CD14-positive monocyte (primary cell): Measurements from ENCODE around the gene ARHGAP21. TPM values are rescaled to one million over a fixed set of nuclear protein-coding genes. Genes with fewer than 3 reads are reported as not detected.

Experiments
- DNase-seq, 3 donors: peaks; one replicate each; pipeline ENCODE4 v3.0.0-alpha.2; 2011 to 2022
- H2AFZ ChIP-seq: 2 replicates; pipeline ENCODE4 v1.6.0; 2012; ENCODE audit warnings: mild to moderate bottlenecking, low read depth, low read length, inconsistent platforms; ENCODE audit not compliant: insufficient read depth, poor library complexity, severe bottlenecking
- H3K27ac ChIP-seq, 2 donors: 1 replicate in 1 of 2; 2 replicates in 1 of 2; pipeline ENCODE4 v1.5.1; 2012 to 2013; ENCODE audit warnings: low read length in 2 of 2, control low read depth in 1 of 2, inconsistent platforms in 1 of 2, low read depth in 1 of 2, mild to moderate bottlenecking in 1 of 2
- H3K27me3 ChIP-seq, 2 donors: one replicate each; pipeline versions ENCODE4 v1.6.0 to v1.6.1; 2011 to 2013; ENCODE audit warnings: low read length in 2 of 2; ENCODE audit not compliant: control insufficient read depth in 2 of 2, insufficient read depth in 2 of 2
- H3K36me3 ChIP-seq, 2 donors: replicated peaks in 1 of 2; 1 replicate in 1 of 2; 2 replicates in 1 of 2; pipeline versions ENCODE4 v1.5.1 to v1.6.1; 2012 to 2013; ENCODE audit warnings: low read length in 2 of 2, control low read depth in 1 of 2, inconsistent platforms in 1 of 2, mild to moderate bottlenecking in 1 of 2; ENCODE audit not compliant: insufficient read depth in 2 of 2, control insufficient read depth in 1 of 2
- H3K4me1 ChIP-seq, 2 donors: 1 replicate in 1 of 2; 2 replicates in 1 of 2; pipeline versions ENCODE4 v1.5.1 to v1.6.1; 2012 to 2013; ENCODE audit warnings: low read length in 2 of 2, control low read depth in 1 of 2, inconsistent platforms in 1 of 2, mild to moderate bottlenecking in 1 of 2, moderate library complexity in 1 of 2; ENCODE audit not compliant: insufficient read depth in 2 of 2, control insufficient read depth in 1 of 2
- H3K4me2 ChIP-seq: replicated peaks from 2 replicates; pipeline ENCODE3; 2012; ENCODE audit warnings: low read length, moderate library complexity, mild to moderate bottlenecking; ENCODE audit not compliant: poor library complexity, severe bottlenecking; ENCODE audit errors: extremely low read depth
- H3K4me3 ChIP-seq, 3 experiments: fragments of 200-600 bp in 1 of 3; sonication (generic) in 1 of 3; replicated peaks in 1 of 3; 1 replicate in 2 of 3; 2 replicates in 1 of 3; pipeline ENCODE4 v1.5.1; 2011 to 2013; ENCODE audit warnings: low read length in 3 of 3, mild to moderate bottlenecking in 3 of 3, control low read depth in 2 of 3, low read depth in 2 of 3, inconsistent platforms in 1 of 3, moderate library complexity in 1 of 3
- H3K79me2 ChIP-seq: 2 replicates; pipeline ENCODE4 v1.6.0; 2012; ENCODE audit warnings: mild to moderate bottlenecking, control low read depth, inconsistent platforms, low read length, moderate library complexity; ENCODE audit not compliant: insufficient read depth
- H3K9ac ChIP-seq: 2 replicates; pipeline ENCODE4 v1.6.0; 2017; ENCODE audit warnings: low read length, mild to moderate bottlenecking; ENCODE audit not compliant: insufficient read depth, poor library complexity, severe bottlenecking
- H3K9me3 ChIP-seq, 2 donors: replicated peaks in 1 of 2; 1 replicate in 1 of 2; 2 replicates in 1 of 2; pipeline versions ENCODE4 v1.5.1 to v1.6.1; 2012 to 2013; ENCODE audit warnings: low read length in 2 of 2, control low read depth in 1 of 2; ENCODE audit not compliant: control insufficient read depth in 1 of 2, insufficient read depth in 1 of 2
- H4K20me1 ChIP-seq: 2 replicates; pipeline ENCODE4 v1.6.0; 2012; ENCODE audit warnings: mild to moderate bottlenecking, low read length, control low read depth, moderate library complexity; ENCODE audit not compliant: insufficient read depth
- H3K27ac Mint-ChIP-seq, 7 donors: one replicate each; pipeline ENCODE4 v1.8.0; 2020; ENCODE audit warnings: mild to moderate bottlenecking in 7 of 7, mixed read lengths in 7 of 7, moderate library complexity in 6 of 7, inconsistent platforms in 2 of 7
- H3K27me3 Mint-ChIP-seq, 3 donors: one replicate each; pipeline ENCODE4 v1.8.0; 2021 to 2022; ENCODE audit warnings: low read depth in 3 of 3, mild to moderate bottlenecking in 3 of 3, mixed read lengths in 3 of 3, moderate library complexity in 3 of 3, inconsistent platforms in 1 of 3
- H3K36me3 Mint-ChIP-seq, 2 donors: one replicate each; pipeline ENCODE4 v1.8.0; 2020; ENCODE audit warnings: mixed read lengths in 2 of 2, inconsistent platforms in 1 of 2, mild to moderate bottlenecking in 1 of 2
- H3K4me1 Mint-ChIP-seq: one replicate; pipeline ENCODE4 v1.8.0; 2020; ENCODE audit warnings: mild to moderate bottlenecking, mixed read lengths
- H3K4me3 Mint-ChIP-seq, 2 donors: one replicate each; pipeline ENCODE4 v1.8.0; 2020; ENCODE audit warnings: mild to moderate bottlenecking in 2 of 2, mixed read lengths in 2 of 2, moderate library complexity in 1 of 2
- H3K9me3 Mint-ChIP-seq, 7 donors: one replicate each; pipeline ENCODE4 v1.8.0; 2020 to 2022; ENCODE audit warnings: mixed read lengths in 7 of 7, mild to moderate bottlenecking in 6 of 7, moderate library complexity in 6 of 7, inconsistent platforms in 2 of 7
- CTCF ChIP-seq: fragments of 200-600 bp; IDR thresholded peaks from one replicate; pipeline ENCODE4 v1.8.0; 2022; ENCODE audit warnings: antibody characterized with exemption, mild to moderate bottlenecking
- WGBS: methylation state at CpG from one replicate; pipeline ENCODE4 v1.1.5; 2013; ENCODE audit warnings: missing lambda C conversion rate; ENCODE audit not compliant: insufficient coverage; 5-methylcytosine and 5-hydroxymethylcytosine counted together
- intact Hi-C, 2 donors: fragments of 100-400 bp; cut with micrococcal nuclease; formaldehyde crosslinking; loops; one replicate each; pipeline versions ENCODE4 v1.15.0 to v1.15.1; 2023
- polyA plus RNA-seq, 3 donors: library from polyadenylated mRNA; depleted of rRNA in 1 of 3; unstranded in 2 of 3; stranded (reverse) in 1 of 3; fragments of 300-500 nt in 2 of 3; fragments of >200 nt in 1 of 3; fragmentation: Illumina TruSeq in 2 of 3; gene quantifications; 1 replicate in 2 of 3; 2 replicates in 1 of 3; pipeline ENCODE4 v1.2.3, GENCODE V29; 2012 to 2021

ARHGAP21 gene
- polyA plus RNA-seq, 3 donors: 2.1 to 20.0 (median 3.4) TPM

GRCh38 chr10:24616536-24616935 is 107.2 kb downstream of the ARHGAP21 start:
- Mint-ChIP-seq H3K36me3 (peaks cover 18 to 34% of the 10 kb centered on the region in 2 donors), H3K27ac (no peak overlapping the region), H3K27me3 (no peaks in the 10 kb centered on the region), H3K4me1 (no peaks in the 10 kb centered on the region), H3K4me3 (no peak overlapping the region), H3K9me3 (no peaks in the 10 kb centered on the region)
- Histone ChIP-seq H2AFZ (no peak overlapping the region), H4K20me1 (no peaks in the 10 kb centered on the region), H3K79me2 (no peaks in the 10 kb centered on the region), H3K36me3 (peaks cover 0 to 3% of the 10 kb centered on the region in 2 donors), H3K9ac (no peak overlapping the region), H3K4me1 (no peaks in the 10 kb centered on the region), H3K9me3 (no peaks in the 10 kb centered on the region), H3K4me3 (no peak overlapping the region), H3K4me2 (no peak overlapping the region), H3K27me3 (no peaks in the 10 kb centered on the region), H3K27ac (no peak overlapping the region)
- no peak for TF ChIP-seq CTCF
- no peak for DNase-seq
- intact Hi-C loops: no loop called here
- WGBS: 93% methylated on average over 2 of the region's 3 CpGs

- no peak overlapping the region for H3K4me3 ChIP-seq
- Mint-ChIP-seq H3K36me3 (peaks cover 27 to 34% of the 10 kb centered on the region in 2 donors), H3K9me3 (no peaks in the 10 kb centered on the region), H3K27me3 (no peaks in the 10 kb centered on the region), H3K4me3 (no peak overlapping the region), H3K4me1 (peaks cover 4% of the 10 kb centered on the region), H3K27ac (no peak overlapping the region)
- no peaks in the 10 kb centered on the region for H4K20me1 ChIP-seq
- H3K27ac ChIP-seq: no peak overlapping the region
- no CpG with 5 or more reads among the region's 1 CpG for WGBS
- H3K36me3 ChIP-seq: peaks cover 17 to 30% of the 10 kb centered on the region in 2 donors
- TF ChIP-seq CTCF: no peak
- no peak overlapping the region for H3K4me2 ChIP-seq
- intact Hi-C loops: no loop called here
- H3K79me2 ChIP-seq: no peaks in the 10 kb centered on the region
- no peaks in the 10 kb centered on the region for H3K27me3 ChIP-seq
- no peaks in the 10 kb centered on the region for H3K9me3 ChIP-seq
- H3K9ac ChIP-seq: no peak overlapping the region
- no peak overlapping the region for H2AFZ ChIP-seq
- H3K4me1 ChIP-seq: no peaks in the 10 kb centered on the region
- no peak for DNase-seq
Measured at GRCh38 chr10:24606021-24606420, 117.7 kb downstream of the ARHGAP21 start.
